Uterus (tissue), 2 donors: Measurements from ENCODE around the gene FAM47C.

Experiments used
- CTCF ChIP-seq, 4 experiments: fragments of 200-600 bp in 2 of 4; fragments of 450-650 bp in 2 of 4; sonication (generic) in 2 of 4; IDR thresholded peaks; one replicate each; pipeline ENCODE4 v1.5.1; 2016 to 2019; ENCODE audit warnings: antibody characterized with exemption in 4 of 4, mild to moderate bottlenecking in 2 of 4, moderate library complexity in 1 of 4
- POLR2A ChIP-seq, 2 donors: fragments of 450-650 bp; IDR thresholded peaks; one replicate each; pipeline ENCODE4 v1.6.1; 2016; ENCODE audit warnings: antibody characterized with exemption in 2 of 2, mild to moderate bottlenecking in 1 of 2, moderate library complexity in 1 of 2

DNA sequence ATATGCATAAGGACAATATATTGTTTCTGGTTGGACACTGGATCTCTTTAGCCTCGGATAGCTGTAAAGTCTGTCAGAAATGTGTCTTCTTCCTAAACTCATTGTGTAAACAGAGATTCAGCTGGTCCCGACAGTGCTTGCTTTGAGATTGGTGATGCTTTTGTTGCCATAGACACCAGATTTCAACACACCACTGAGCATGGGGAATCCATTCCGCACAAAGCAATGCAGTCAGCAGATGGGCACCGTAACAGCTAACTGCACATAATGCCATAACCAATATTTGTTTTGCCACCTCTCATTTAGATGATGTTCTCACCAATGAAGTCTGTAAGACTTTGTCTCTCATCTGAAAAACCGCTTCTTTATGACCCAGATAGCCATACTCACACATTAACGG, 33.3 kb upstream of the FAM47C start:
- TF ChIP-seq CTCF (IDR thresholded peaks at IDR 0.05) (no peak), POLR2A (IDR thresholded peaks at IDR 0.05) (no peak)
